ENCODE measurements around the gene SEC61A2.

Gene SEC61A2

DNA sequence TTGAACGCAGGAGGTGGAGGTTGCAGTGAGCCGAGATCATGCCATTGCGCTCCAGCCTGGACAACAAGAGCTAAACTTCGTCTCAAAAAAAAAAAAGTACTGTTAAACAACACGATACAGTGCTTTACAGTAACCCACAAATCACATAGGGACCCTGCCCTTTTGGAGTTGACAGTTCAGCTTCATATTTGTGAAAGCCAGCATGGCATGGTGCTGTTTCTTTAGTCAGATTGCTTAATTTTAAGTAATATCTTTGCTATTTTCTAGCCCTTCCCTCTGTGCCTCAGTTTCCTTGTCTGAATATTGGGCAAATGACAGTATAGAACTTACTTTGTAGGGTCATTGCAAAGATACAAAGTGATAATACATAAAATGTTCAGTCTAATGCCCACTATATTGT, 71.4 kb downstream of the SEC61A2 start:
- no peak for DNase-seq

DNA sequence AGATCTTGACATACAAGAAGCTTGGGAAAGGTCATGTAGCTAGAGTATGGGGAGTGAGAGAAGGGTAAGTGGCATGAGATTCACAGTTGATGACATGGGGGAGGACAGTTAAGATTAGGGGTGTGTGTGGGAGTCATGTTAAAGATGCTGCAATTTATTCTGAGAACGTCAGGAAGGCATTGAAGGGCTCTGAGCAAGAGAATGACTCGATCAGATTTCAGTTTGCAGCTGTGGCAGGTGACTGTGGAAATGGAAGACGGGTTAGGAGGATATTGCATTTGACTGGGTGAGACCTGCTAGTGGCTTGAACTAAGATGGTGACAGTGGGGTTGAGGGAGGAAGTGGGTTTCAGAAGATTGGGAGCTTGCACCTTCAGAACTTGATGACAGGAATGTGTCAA, 72.1 kb downstream of the SEC61A2 start:
- DNase-seq: no peak

DNA sequence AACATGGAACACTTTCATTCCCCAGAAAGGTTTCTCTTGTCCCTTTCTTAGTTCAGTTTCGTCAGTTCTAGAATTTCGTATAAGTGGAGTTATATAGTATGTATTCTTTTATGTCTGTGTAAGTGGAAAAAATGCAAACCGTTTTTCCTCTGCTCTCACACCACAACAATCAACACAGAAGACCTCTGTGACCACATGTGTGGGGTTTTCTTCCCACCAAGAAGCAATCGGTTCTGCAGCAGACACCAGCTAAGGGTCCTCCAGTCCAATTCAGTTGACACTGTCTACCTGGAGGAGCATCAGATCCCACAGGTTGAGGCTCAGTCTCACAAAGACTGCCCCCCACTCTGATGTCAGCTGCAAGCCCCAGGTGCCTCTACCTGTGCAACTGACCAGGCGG, 72.7 kb downstream of the SEC61A2 start:
- DNase-seq: no peak

DNA sequence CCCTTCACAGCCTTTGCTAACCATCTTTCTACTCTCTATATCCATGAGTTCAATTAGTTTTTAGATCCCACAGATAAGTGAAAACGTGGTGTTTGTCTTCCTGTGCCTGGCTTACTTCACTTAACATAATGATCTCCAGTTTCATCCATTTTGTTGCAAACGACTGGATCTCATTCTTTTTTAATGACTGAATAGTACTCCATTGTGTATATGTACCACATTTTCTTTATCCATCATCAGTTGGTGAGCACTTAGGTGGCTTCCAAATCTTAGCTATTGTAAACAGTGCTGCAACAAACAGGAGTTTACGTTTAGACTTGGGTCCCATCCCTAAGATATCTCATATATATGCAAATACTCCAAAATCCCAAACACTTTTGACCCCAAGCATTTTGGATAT, 75.6 kb downstream of the SEC61A2 start:
- DNase-seq: no peak

DNA sequence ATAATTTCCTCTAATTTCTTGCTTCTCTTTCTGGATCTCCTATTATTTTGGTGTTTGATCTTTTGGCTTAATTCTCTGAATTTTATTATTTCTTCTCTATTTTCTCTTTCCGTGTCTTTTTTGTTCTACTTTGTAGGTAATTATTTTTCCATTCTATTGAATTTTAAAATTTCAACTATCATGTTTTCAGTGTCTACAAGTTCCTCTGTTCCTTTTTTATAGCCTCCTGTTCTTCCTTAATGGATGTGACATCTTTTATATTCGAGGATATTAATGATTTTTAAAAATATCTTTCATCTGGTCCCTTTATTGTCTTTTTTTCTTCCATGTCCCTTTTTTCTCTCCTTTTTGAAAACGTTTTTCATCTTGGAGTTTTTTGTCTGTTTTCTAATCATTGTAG, 77.6 kb downstream of the SEC61A2 start:
- DNase-seq: no peak

DNA sequence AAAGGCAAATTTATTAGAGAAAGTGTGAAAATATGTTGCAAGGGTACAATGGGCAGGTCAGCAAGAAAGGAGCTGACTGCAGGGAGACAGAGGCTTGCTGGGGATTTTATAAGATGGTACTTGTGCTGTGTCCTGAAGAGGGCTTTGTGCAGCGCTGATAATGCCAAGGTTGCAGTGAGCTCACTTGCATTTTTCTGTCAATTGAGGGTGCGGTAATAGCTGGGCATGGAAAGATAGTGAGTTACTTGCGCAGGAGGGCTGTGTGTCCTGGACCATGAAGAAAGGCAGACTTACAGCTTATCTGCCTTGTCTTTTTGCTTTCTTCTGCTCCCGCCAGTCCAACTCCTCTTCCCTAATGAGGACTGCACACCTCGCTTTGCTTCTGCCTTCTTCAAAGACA, 79.0 kb downstream of the SEC61A2 start:
- no peak for DNase-seq

DNA sequence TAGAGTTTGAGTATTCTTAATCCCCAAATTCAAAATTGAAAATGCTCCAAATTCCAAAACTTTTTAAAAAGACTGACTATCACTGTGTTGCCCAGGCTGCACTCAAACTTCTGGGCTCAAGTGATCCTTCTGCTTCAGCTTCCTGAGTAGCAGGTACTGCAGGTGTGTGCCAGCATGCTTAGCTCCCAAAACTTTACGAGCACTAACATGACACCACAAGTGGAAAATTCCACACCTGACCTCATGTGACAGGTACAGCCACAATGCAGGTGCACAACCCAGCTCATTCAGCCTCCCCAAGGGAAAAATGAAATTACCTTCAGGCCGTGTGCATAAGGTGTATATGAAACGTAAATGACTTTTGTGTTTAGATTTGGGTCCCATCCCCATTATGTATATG, 83.0 kb downstream of the SEC61A2 start:
- no peak for DNase-seq

DNA sequence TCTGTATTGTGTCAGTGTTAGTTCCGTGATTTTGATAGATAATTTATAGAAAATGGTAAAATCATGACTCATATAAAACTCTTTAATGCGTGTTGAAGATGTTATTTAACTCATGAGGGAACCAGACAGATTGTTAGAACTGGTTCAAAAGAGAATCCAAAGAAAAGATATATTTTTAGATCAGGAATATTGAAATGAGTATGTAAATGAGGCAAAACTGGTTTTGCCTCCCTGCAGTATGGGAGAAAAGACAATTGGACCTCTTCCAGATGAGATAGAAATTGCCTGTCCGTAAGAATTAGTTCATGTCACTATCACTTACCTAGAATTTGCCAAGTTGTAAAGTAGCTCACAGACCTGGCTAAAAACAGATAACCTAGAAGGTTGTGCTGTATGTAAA, 84.1 kb downstream of the SEC61A2 start:
- DNase-seq: no peak

DNA sequence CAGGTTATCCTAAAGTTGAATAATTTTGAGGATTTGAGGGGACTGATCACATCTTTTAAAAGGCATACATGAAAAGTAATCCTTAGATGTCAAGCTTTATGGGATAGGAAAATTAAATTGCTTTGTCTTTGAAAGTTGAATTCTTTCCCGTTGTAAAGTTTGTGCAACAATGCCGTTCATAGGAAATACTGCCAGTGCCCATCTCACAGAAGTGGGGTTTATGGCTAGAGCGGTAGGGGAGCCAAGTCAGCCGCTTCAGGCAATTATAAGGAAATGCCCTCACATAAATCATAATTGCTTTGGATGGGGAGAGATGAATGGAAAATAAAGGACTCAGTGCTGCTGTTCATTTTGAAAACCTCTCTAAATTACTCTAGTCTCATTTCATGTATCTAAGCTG, 84.6 kb downstream of the SEC61A2 start:
- DNase-seq: no peak

DNA sequence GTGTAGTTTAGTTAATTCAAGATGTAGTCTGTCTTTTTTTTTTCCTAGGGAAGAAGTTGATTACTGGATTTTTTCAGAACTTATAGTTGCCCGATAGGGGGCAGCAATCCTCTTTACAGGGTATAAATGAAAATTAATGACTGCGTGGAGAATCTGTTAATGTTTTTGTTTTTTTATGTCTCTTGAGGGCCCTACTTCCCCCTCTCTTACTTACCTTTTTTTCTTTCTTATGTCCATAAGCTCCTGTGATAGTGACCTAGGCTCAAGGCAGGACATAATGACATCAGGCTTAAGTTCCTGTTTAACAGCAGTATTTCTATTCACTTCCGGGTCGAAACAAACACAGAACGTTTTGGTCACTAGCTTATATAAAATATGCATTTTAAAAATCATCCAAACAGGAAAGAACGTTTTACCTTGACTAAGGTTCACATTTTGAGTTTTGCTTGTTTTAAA, 85.3 kb downstream of the SEC61A2 start:
- DNase-seq: no peak

Data from NCI-H2029 (cell line).